Adrenal gland (tissue), 12 donors: ENCODE results near the gene DYRK1A. TPM values are rescaled to one million over a fixed set of nuclear protein-coding genes. Genes with fewer than 3 reads are reported as not detected.

Experiments
- DNase-seq, 7 donors: peaks; one replicate each; pipeline ENCODE4 v3.0.0-alpha.2; 2019 to 2020
- H3K27ac ChIP-seq, 5 donors: fragments of 200-600 bp; sonication (generic) in 4 of 5; 1 replicate in 3 of 5; 2 replicates in 2 of 5; pipeline versions ENCODE4 v1.5.1 to v1.8.0; 2016 to 2020; ENCODE audit warnings: mild to moderate bottlenecking in 1 of 5
- H3K27me3 ChIP-seq: fragments of 200-600 bp; 2 replicates; pipeline ENCODE4 v1.8.0; 2021
- H3K36me3 ChIP-seq, 2 donors: fragments of 200-600 bp; replicated peaks in 1 of 2; 1 replicate in 1 of 2; 2 replicates in 1 of 2; pipeline versions ENCODE4 v1.5.1 to v1.8.0; 2018 to 2022
- H3K4me1 ChIP-seq, 2 donors: fragments of 200-600 bp; replicated peaks in 1 of 2; 1 replicate in 1 of 2; 2 replicates in 1 of 2; pipeline versions ENCODE4 v1.5.1 to v1.8.0; 2018 to 2021
- H3K4me3 ChIP-seq, 4 donors: fragments of 200-600 bp; sonication (generic) in 3 of 4; one replicate each; pipeline ENCODE4 v1.5.1; 2016 to 2018
- H3K9me3 ChIP-seq, 3 donors: fragments of 200-600 bp; sonication (generic) in 1 of 3; replicated peaks in 1 of 3; 1 replicate in 2 of 3; 2 replicates in 1 of 3; pipeline versions ENCODE4 v1.5.1 to v1.8.0; 2016 to 2021
- CTCF ChIP-seq, 6 experiments: fragments of 450-650 bp in 4 of 6; fragments of 200-600 bp in 2 of 6; sonication (generic) in 1 of 6; IDR thresholded peaks; 1 replicate in 5 of 6; 2 replicates in 1 of 6; pipeline versions ENCODE4 v1.5.1 to v1.8.0; 2016 to 2021; ENCODE audit warnings: antibody characterized with exemption in 6 of 6, mild to moderate bottlenecking in 2 of 6, moderate library complexity in 1 of 6
- POLR2A ChIP-seq, 2 donors: fragments of 450-650 bp; IDR thresholded peaks; one replicate each; pipeline ENCODE4 v1.6.1; 2017; ENCODE audit warnings: antibody characterized with exemption in 2 of 2, mild to moderate bottlenecking in 2 of 2, moderate library complexity in 1 of 2
- WGBS, 4 donors: extraction: QIAGEN DNeasy Blood & Tissue Kit in 2 of 4; methylation state at CpG; one replicate each; pipeline versions ENCODE4 v1.1.5 to v1.1.7; 2013 to 2017; 5-methylcytosine and 5-hydroxymethylcytosine counted together
- intact Hi-C, 2 donors: fragments of 100-400 bp; cut with DNase I; formaldehyde crosslinking; loops; one replicate each; pipeline versions ENCODE4 v1.14.1 to v1.15.0; 2022 to 2023
- polyA plus RNA-seq, 3 donors: library from polyadenylated mRNA; stranded (reverse); fragments of 200-250 nt in 2 of 3; fragments of 350-450 nt in 1 of 3; fragmentation: Illumina TruSeq in 1 of 3; extraction: RNeasy Lipid Tissue Mini Kit (QIAGEN cat#74804) in 1 of 3; gene quantifications; one replicate each; pipeline ENCODE4 v1.2.3, GENCODE V29; 2013 to 2014
- total RNA-seq, 9 donors: library from RNA; depleted of rRNA in 4 of 9; stranded (reverse); fragments of >200 nt in 4 of 9; fragments of 120-200 nt in 1 of 9; fragmentation: NEBNext Ultra II Directional in 1 of 9; extraction: Animal tissue kit (Norgen Biotek cat#: 25700) in 1 of 9; gene quantifications; one replicate each; pipeline versions ENCODE4 v1.1.0 to v1.2.4, GENCODE V29; 2013 to 2023
- donor health status: healthy with polysubstance abuse.
- donor health status: Bipolar disorder and iron deficiency.
- donor health status: DM: yes; HTN: yes; CAD: no.
- donor health status: DM: no; HTN: no; CAD: no.
- donor health status: DM: no; HTN: no; CAD: no.
- donor health status: DM: yes; HTN: yes; CAD: no.

Gene DYRK1A
- total and polyA plus RNA-seq, 12 donors: 23.6 to 92.3 (median 57.7) TPM

- Histone ChIP-seq H3K4me1 (peaks cover 33 to 66% of the 10 kb centered on the region in 2 donors), H3K4me3 (no peak overlapping the region), H3K36me3 (no peaks in the 10 kb centered on the region), H3K27ac (peak overlapping the region in 1 of 5 donors; percentile 3), H3K27me3 (no peaks in the 10 kb centered on the region), H3K9me3 (no peaks in the 10 kb centered on the region)
- DNase-seq: no peak
- intact Hi-C loops: no loop called here
- TF ChIP-seq POLR2A (IDR thresholded peaks at IDR 0.05) (no peak), CTCF (IDR thresholded peaks at IDR 0.05) (no peak)
- WGBS, 4 donors: 60 to 74% (median 72%) methylated on average over 2 of the region's 2 CpGs
Measured at GRCh38 chr21:37454869-37455503, 88.4 kb downstream of the DYRK1A start.

- Histone ChIP-seq H3K27ac (peak overlapping the region in 2 of 5 donors; percentile 3 to 6), H3K27me3 (no peaks in the 10 kb centered on the region), H3K36me3 (no peaks in the 10 kb centered on the region), H3K9me3 (no peaks in the 10 kb centered on the region), H3K4me3 (no peak overlapping the region), H3K4me1 (peaks cover 37 to 67% of the 10 kb centered on the region in 2 donors)
- DNase-seq: no peak
- WGBS, 4 donors: 41 to 53% (median 41%) methylated on average over 7 of the region's 7 CpGs
- no peak for TF ChIP-seq POLR2A (IDR thresholded peaks at IDR 0.05)
- intact Hi-C loops: no loop called here
Measured at GRCh38 chr21:37455504-37455911, 88.9 kb downstream of the DYRK1A start.

DNA sequence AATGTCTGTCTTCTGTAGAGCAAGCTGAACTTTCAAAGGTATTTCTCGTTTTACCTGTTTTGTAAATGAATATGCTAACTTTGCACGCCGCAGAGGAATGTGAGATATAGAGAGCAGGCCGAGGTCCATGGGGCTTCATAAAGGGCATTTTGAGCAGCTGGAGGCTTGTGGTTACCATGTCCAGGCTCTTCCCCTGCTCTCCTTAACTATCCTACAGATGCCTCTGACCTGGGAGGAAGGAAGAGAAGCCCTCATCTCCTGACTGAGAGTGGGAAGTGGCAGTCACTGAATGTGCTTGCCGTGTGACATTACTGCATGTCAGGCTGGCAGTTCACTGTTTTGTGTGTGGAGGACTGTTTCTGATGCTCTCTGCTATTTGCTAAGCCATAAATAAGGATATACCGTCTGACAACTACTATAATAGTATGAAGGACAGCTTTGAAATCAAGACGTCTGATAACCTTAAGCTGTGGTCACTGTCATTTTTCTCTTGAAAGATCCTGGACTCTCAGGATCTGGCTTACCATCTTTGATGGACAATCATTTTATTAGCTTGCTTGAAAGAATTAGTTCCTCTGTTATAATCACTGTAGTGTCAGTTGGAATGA, 92.2 kb downstream of the DYRK1A start:
- H3K27ac ChIP-seq: peak overlapping the region in 2 of 5 donors; percentile 19 to 47
- TF ChIP-seq POLR2A (IDR thresholded peaks at IDR 0.05): no peak
- no peak for TF ChIP-seq CTCF (IDR thresholded peaks at IDR 0.05)
- DNase-seq: no peak
- WGBS, 4 donors: 46 to 50% (median 49%) methylated on average over 7 of the region's 7 CpGs
- peaks cover 0 to under 1% (median 0%) of the 10 kb centered on the region in 3 donors for H3K9me3 ChIP-seq
- H3K27me3 ChIP-seq: no peaks in the 10 kb centered on the region
- intact Hi-C loops: no loop called here
- no peaks in the 10 kb centered on the region for H3K36me3 ChIP-seq
- peaks cover 39 to 76% of the 10 kb centered on the region in 2 donors for H3K4me1 ChIP-seq
- H3K4me3 ChIP-seq: no peak overlapping the region

DNA sequence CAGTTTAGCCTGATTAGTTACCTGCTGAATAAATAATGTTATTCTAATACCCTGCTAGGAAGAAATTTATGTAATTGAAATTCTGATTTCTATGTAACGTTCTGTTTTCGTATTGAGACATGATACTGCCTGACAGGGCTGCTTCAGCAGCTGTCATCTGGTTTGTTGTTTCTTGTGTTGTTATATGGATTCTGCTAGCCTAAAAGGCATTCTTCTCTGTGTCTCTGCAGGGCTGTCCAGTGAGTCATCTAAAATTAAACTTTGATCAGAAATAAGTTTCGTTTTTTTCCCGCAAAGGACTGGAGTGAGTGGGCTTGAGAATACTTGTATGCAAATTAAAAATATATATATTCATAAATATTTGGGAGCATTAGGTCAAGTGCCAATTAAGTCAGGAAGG, 93.0 kb downstream of the DYRK1A start:
- no peak for DNase-seq
- Histone ChIP-seq H3K27me3 (no peaks in the 10 kb centered on the region), H3K27ac (peak overlapping the region in 2 of 5 donors; percentile 5 to 47), H3K9me3 (peaks cover 0 to 3% (median 0%) of the 10 kb centered on the region in 3 donors), H3K4me3 (no peak overlapping the region), H3K4me1 (peaks cover 43 to 77% of the 10 kb centered on the region in 2 donors), H3K36me3 (no peaks in the 10 kb centered on the region)
- peak in 1 of 2 donors; percentile 45 for TF ChIP-seq POLR2A (IDR thresholded peaks at IDR 0.05)
- TF ChIP-seq CTCF (IDR thresholded peaks at IDR 0.05): no peak
- intact Hi-C loops: no loop called here
- 22 to 32% (median 29%) methylated on average over 4 of the region's 4 CpGs for WGBS, 4 donors
